Endothelial cell of umbilical vein (primary cell): ENCODE measurements around the gene FTO.

ENCODE experiments used
- FOS ChIP-seq: IDR thresholded peaks from 2 replicates; pipeline ENCODE4 v1.6.1; 2011; ENCODE audit warnings: mild to moderate bottlenecking, low read length, moderate library complexity, borderline replicate concordance; ENCODE audit not compliant: insufficient read depth
- POLR2A ChIP-seq: IDR thresholded peaks from 2 replicates; pipeline ENCODE4 v1.6.1; 2012; ENCODE audit warnings: low read depth, mild to moderate bottlenecking, control low read depth, low read length
- TF ChIP-seq, protein P1 (sequence below), 2 donors: IDR thresholded peaks; 1 replicate in 1 of 2; 2 replicates in 1 of 2; pipeline ENCODE4 v1.5.1; 2011; ENCODE audit warnings: low read length in 2 of 2, mild to moderate bottlenecking in 2 of 2, moderate library complexity in 2 of 2, control low read depth in 1 of 2, inconsistent platforms in 1 of 2, low read depth in 1 of 2; ENCODE audit not compliant: insufficient read depth in 1 of 2; ENCODE audit errors: extremely low read depth in 1 of 2
- TF ChIP-seq, protein P2 (sequence below): IDR thresholded peaks from 2 replicates; pipeline ENCODE4 v1.6.1; 2011; ENCODE audit not compliant: insufficient read depth, insufficient read length

GRCh38 chr16:54169112-54169511 is 465.2 kb downstream of the FTO start:
- TF ChIP-seq POLR2A (no peak), FOS (no peak)
- TF ChIP-seq, protein P1, sequence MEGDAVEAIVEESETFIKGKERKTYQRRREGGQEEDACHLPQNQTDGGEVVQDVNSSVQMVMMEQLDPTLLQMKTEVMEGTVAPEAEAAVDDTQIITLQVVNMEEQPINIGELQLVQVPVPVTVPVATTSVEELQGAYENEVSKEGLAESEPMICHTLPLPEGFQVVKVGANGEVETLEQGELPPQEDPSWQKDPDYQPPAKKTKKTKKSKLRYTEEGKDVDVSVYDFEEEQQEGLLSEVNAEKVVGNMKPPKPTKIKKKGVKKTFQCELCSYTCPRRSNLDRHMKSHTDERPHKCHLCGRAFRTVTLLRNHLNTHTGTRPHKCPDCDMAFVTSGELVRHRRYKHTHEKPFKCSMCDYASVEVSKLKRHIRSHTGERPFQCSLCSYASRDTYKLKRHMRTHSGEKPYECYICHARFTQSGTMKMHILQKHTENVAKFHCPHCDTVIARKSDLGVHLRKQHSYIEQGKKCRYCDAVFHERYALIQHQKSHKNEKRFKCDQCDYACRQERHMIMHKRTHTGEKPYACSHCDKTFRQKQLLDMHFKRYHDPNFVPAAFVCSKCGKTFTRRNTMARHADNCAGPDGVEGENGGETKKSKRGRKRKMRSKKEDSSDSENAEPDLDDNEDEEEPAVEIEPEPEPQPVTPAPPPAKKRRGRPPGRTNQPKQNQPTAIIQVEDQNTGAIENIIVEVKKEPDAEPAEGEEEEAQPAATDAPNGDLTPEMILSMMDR (IDR thresholded peaks at IDR 0.05; ENCODE audit: extremely low read depth in 1 of 2, insufficient read depth in 1 of 2, low read depth in 1 of 2, low read length in 2 of 2), result no peak
- TF ChIP-seq, protein P2, sequence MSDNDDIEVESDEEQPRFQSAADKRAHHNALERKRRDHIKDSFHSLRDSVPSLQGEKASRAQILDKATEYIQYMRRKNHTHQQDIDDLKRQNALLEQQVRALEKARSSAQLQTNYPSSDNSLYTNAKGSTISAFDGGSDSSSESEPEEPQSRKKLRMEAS, result no peak
